H9 (cell line): ENCODE data around the gene CASP14. TPM values are rescaled to one million over a fixed set of nuclear protein-coding genes. Genes with fewer than 3 reads are reported as not detected.

Source experiments
- DNase-seq: peaks from one replicate; pipeline ENCODE4 v3.0.0-alpha.2; 2017
- H2AFZ ChIP-seq: one replicate; pipeline ENCODE4 v1.6.1; 2013; ENCODE audit warnings: mild to moderate bottlenecking, low read length, control low read depth, moderate library complexity
- H2AK5ac ChIP-seq: 2 replicates; pipeline ENCODE4 v1.6.1; 2013; ENCODE audit warnings: low read length, control low read depth, mixed read lengths; ENCODE audit not compliant: insufficient read length
- H2BK120ac ChIP-seq: one replicate; pipeline ENCODE4 v1.6.1; 2013; ENCODE audit warnings: low read depth, mild to moderate bottlenecking, low read length, control low read depth, inconsistent platforms; ENCODE audit not compliant: poor library complexity, severe bottlenecking
- H2BK12ac ChIP-seq: 2 replicates; pipeline ENCODE4 v1.6.1; 2013; ENCODE audit warnings: low read length, control low read depth, mixed read lengths, low read depth; ENCODE audit not compliant: insufficient read length
- H2BK15ac ChIP-seq: 2 replicates; pipeline ENCODE4 v1.6.1; 2013; ENCODE audit warnings: low read depth, low read length, control low read depth
- H2BK20ac ChIP-seq: one replicate; pipeline ENCODE4 v1.6.1; 2013; ENCODE audit warnings: low read depth, mild to moderate bottlenecking, low read length, control low read depth, inconsistent platforms; ENCODE audit not compliant: poor library complexity, severe bottlenecking
- H2BK5ac ChIP-seq: 2 replicates; pipeline ENCODE4 v1.6.1; 2013; ENCODE audit warnings: low read length, control low read depth, mixed read lengths; ENCODE audit not compliant: insufficient read length
- H3K14ac ChIP-seq: 2 replicates; pipeline ENCODE4 v1.6.1; 2013; ENCODE audit warnings: low read length, control low read depth; ENCODE audit not compliant: insufficient read depth
- H3K18ac ChIP-seq: 2 replicates; pipeline ENCODE4 v1.6.1; 2013; ENCODE audit warnings: low read depth, mild to moderate bottlenecking, mixed read lengths, low read length, control low read depth; ENCODE audit not compliant: insufficient read length
- H3K23ac ChIP-seq: 2 replicates; pipeline ENCODE4 v1.6.1; 2013; ENCODE audit warnings: low read length, control low read depth, mixed read lengths, low read depth; ENCODE audit not compliant: insufficient read length
- H3K23me2 ChIP-seq: 2 replicates; pipeline ENCODE4 v1.6.1; 2013; ENCODE audit warnings: low read depth, mild to moderate bottlenecking, mixed read lengths, low read length, control low read depth; ENCODE audit not compliant: insufficient read length, poor library complexity, severe bottlenecking
- H3K27ac ChIP-seq: 2 replicates; pipeline ENCODE4 v1.5.1; 2013; ENCODE audit warnings: low read length, control low read depth, mixed read lengths, low read depth; ENCODE audit not compliant: insufficient read length
- H3K27me3 ChIP-seq: 2 replicates; pipeline ENCODE4 v1.6.1; 2013; ENCODE audit warnings: low read length, control low read depth, inconsistent platforms; ENCODE audit not compliant: insufficient read depth
- H3K4ac ChIP-seq: 2 replicates; pipeline ENCODE4 v1.6.1; 2013; ENCODE audit warnings: low read depth, mild to moderate bottlenecking, control low read depth, inconsistent platforms, low read length, moderate library complexity
- H3K4me1 ChIP-seq: 2 replicates; pipeline ENCODE4 v1.6.1; 2013; ENCODE audit warnings: low read length, control low read depth, inconsistent platforms; ENCODE audit not compliant: insufficient read depth
- H3K4me2 ChIP-seq: 2 replicates; pipeline ENCODE4 v1.6.1; 2013; ENCODE audit warnings: low read length, control low read depth, mixed read lengths; ENCODE audit not compliant: insufficient read length, insufficient read depth
- H3K56ac ChIP-seq: 2 replicates; pipeline ENCODE4 v1.6.1; 2013; ENCODE audit warnings: low read depth, mild to moderate bottlenecking, mixed read lengths, low read length, control low read depth; ENCODE audit not compliant: insufficient read length
- H3K79me1 ChIP-seq: 2 replicates; pipeline ENCODE4 v1.6.1; 2013; ENCODE audit warnings: low read depth, mild to moderate bottlenecking, moderate library complexity, low read length, control low read depth, inconsistent platforms; ENCODE audit not compliant: insufficient read depth, poor library complexity, severe bottlenecking
- H3K79me2 ChIP-seq: 2 replicates; pipeline ENCODE4 v1.6.1; 2013; ENCODE audit warnings: low read length, control low read depth, inconsistent platforms; ENCODE audit not compliant: insufficient read depth
- H3K9ac ChIP-seq: 2 replicates; pipeline ENCODE4 v1.6.1; 2013; ENCODE audit warnings: low read length, control low read depth, mixed read lengths; ENCODE audit not compliant: insufficient read length; ENCODE audit errors: extremely low read depth
- H3K9me3 ChIP-seq: one replicate; pipeline ENCODE4 v1.6.1; 2013; ENCODE audit warnings: low read depth, low read length, inconsistent platforms; ENCODE audit not compliant: control insufficient read depth
- H3T11ph ChIP-seq: one replicate; pipeline ENCODE4 v1.6.1; 2013; ENCODE audit warnings: mild to moderate bottlenecking, low read length, control low read depth, inconsistent platforms
- H4K20me1 ChIP-seq: one replicate; pipeline ENCODE4 v1.6.1; 2013; ENCODE audit not compliant: control insufficient read depth, insufficient read length, insufficient read depth
- H4K5ac ChIP-seq: 2 replicates; pipeline ENCODE4 v1.6.1; 2013; ENCODE audit warnings: low read depth, mild to moderate bottlenecking, mixed read lengths, low read length, control low read depth; ENCODE audit not compliant: insufficient read length
- H4K8ac ChIP-seq: replicated peaks from 2 replicates; pipeline ENCODE4 v1.6.1; 2013; ENCODE audit warnings: low read length, control low read depth, mixed read lengths, low read depth; ENCODE audit not compliant: insufficient read length
- H4K91ac ChIP-seq: 2 replicates; pipeline ENCODE4 v1.6.1; 2013; ENCODE audit warnings: low read depth, mild to moderate bottlenecking, moderate library complexity, mixed read lengths, low read length, control low read depth; ENCODE audit not compliant: insufficient read length
- H3K27ac Mint-ChIP-seq, 3 experiments: 2 replicates in 2 of 3; 3 replicates in 1 of 3; pipeline ENCODE4 v1.8.0; 2020 to 2021; ENCODE audit warnings: mixed read lengths in 3 of 3, mild to moderate bottlenecking in 1 of 3, moderate library complexity in 1 of 3
- H3K27me3 Mint-ChIP-seq: 2 replicates; pipeline ENCODE4 v1.8.0; 2021; ENCODE audit warnings: low read depth, mild to moderate bottlenecking, moderate library complexity, mixed read lengths
- H3K36me3 Mint-ChIP-seq, 3 experiments: 2 replicates in 2 of 3; 3 replicates in 1 of 3; pipeline ENCODE4 v1.8.0; 2020 to 2021; ENCODE audit warnings: low read depth in 3 of 3, mixed read lengths in 3 of 3; ENCODE audit not compliant: insufficient read depth in 1 of 3
- H3K4me1 Mint-ChIP-seq, 2 experiments: 2 replicates each; pipeline ENCODE4 v1.8.0; 2020; ENCODE audit warnings: mixed read lengths in 2 of 2
- H3K4me3 Mint-ChIP-seq, 2 experiments: 2 replicates in 1 of 2; 3 replicates in 1 of 2; pipeline ENCODE4 v1.8.0; 2020 to 2021; ENCODE audit warnings: mild to moderate bottlenecking in 2 of 2, mixed read lengths in 2 of 2, moderate library complexity in 1 of 2
- H3K9me3 Mint-ChIP-seq, 2 experiments: 2 replicates in 1 of 2; 3 replicates in 1 of 2; pipeline ENCODE4 v1.8.0; 2020; ENCODE audit warnings: mild to moderate bottlenecking in 2 of 2, mixed read lengths in 2 of 2, moderate library complexity in 1 of 2
- CTCF ChIP-seq: fragments of 200-600 bp; sonication (generic); conservative IDR thresholded peaks from 3 replicates; pipeline ENCODE4 v1.8.0; 2021; ENCODE audit warnings: antibody characterized with exemption, mild to moderate bottlenecking
- WGBS: extraction: QIAGEN DNeasy Blood & Tissue Kit; methylation state at CpG from one replicate; pipeline ENCODE4 v1.1.7; 2013; ENCODE audit warnings: missing lambda C conversion rate, low lambda C conversion rate, mixed read lengths; ENCODE audit not compliant: insufficient read length; ENCODE audit errors: extremely low coverage; 5-methylcytosine and 5-hydroxymethylcytosine counted together
- total RNA-seq: library from RNA; stranded (reverse); gene quantifications from 2 replicates; pipeline ENCODE4 v1.2.1, GENCODE V29; 2021

Gene CASP14
- total RNA-seq, 1 experiment from 2014 or later = not detected

GRCh38 chr19:15074371-15074770, 25.1 kb downstream of the CASP14 start:
- Histone ChIP-seq H3K9ac (no peak overlapping the region), H4K5ac (no peak overlapping the region), H3K4me2 (no peak overlapping the region), H3K27me3 (no peaks in the 10 kb centered on the region), H3K4me1 (no peaks in the 10 kb centered on the region), H3K18ac (no peak overlapping the region), H2BK5ac (no peak overlapping the region), H4K8ac (no peak overlapping the region), H3K79me1 (no peaks in the 10 kb centered on the region), H3K4ac (no peak overlapping the region), H3K23ac (no peak overlapping the region), H3K9me3 (no peaks in the 10 kb centered on the region), H2BK12ac (no peak overlapping the region), H2AK5ac (no peak overlapping the region), H4K20me1 (no peaks in the 10 kb centered on the region), H3T11ph (no peak overlapping the region), H2BK20ac (no peak overlapping the region), H2BK15ac (no peak overlapping the region), H4K91ac (no peak overlapping the region), H3K79me2 (no peaks in the 10 kb centered on the region), H2AFZ (no peak overlapping the region), H3K56ac (no peak overlapping the region), H3K14ac (no peak overlapping the region), H3K27ac (no peak overlapping the region), H3K23me2 (no peaks in the 10 kb centered on the region), H2BK120ac (no peak overlapping the region)
- H3K9me3 Mint-ChIP-seq = peaks cover 8 to 80% of the 10 kb centered on the region in 2 experiments
- H3K4me3 Mint-ChIP-seq = no peak overlapping the region; a peak in 1 of 5 replicates
- peaks cover 0 to 7% (median 0%) of the 10 kb centered on the region in 3 experiments; a peak in 3 of 7 replicates for H3K36me3 Mint-ChIP-seq
- TF ChIP-seq CTCF = no peak
- H3K27ac Mint-ChIP-seq = no peak overlapping the region
- peaks cover 5% of the 10 kb centered on the region; the same call in 1 of the 2 replicates for H3K27me3 Mint-ChIP-seq
- no CpG with 5 or more reads among the region's 2 CpGs for WGBS
- H3K4me1 Mint-ChIP-seq = no peaks in the 10 kb centered on the region
- DNase-seq = no peak
